ENCODE measurements around the gene MAPRE2.
"Not testable (repeated sequence)": the region's sequence is repeated elsewhere in the genome, so short reads cannot be mapped to it uniquely, and the experiment has no call there.

The MAPRE2 gene

DNA sequence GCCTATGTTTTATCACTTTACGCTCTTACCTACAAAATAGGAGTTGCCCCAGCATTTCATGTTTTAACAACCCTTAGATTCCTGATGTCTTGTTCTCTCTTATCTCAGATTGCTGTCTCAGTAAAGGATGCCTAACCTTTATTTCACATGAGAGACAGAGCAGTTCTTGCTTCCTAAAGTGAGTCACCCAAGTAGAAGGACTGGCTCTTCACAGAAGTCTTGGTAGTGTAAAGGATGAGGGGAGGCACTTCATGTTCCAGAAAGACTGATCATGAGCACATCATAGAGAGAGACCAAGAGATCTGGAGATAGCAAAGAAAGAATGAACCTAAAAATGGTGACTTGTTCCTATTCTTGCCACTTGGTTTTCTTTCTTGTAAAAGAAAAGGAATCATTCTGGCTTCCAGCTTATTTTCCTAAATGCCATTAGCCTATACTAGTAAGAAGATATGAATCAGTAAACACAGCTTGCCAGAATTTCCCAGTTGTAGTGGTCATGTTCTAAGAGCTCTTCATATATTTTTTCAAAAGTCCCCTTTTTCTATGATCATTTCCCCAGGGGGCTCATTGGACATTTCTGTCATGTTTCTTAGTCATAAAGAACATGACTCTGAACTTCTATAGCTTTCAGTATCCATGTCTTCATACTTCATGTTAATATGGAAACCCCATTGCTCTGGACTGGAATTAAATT, 54.9 kb downstream of the MAPRE2 start:
- no peak for DNase-seq

DNA sequence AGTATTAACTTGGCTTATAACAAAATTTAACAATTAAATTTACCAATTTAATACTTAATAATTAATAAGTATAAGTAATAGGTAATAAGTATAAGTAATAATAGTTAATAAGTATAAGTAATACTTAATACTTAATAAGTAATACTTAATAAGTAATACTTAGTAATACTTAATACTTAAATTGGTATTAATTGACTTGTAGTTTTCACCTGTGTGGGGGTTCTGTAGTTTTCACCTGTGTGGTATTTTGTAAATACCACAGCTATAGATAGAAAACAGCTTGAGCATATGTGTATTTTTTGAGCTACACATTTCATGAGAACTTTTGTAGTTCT, 55.4 kb downstream of the MAPRE2 start:
- no peak for DNase-seq

DNA sequence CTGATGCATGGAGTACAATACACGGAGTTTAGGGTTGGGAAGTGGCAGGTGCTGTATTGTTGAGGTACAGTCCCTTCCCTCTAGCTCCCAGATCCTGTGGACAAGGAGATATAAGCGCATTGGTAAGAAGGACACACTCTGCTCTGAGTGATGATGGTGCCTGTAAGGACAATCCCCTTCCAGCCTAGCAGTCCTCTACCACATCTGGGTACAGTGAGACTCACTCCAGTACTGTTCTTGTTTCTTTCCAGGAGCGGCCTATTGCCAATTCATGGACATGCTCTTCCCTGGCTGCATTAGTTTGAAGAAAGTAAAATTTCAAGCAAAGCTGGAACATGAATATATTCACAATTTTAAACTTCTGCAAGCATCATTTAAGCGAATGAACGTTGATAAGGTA, 56.0 kb downstream of the MAPRE2 start:
- no peak for DNase-seq

DNA sequence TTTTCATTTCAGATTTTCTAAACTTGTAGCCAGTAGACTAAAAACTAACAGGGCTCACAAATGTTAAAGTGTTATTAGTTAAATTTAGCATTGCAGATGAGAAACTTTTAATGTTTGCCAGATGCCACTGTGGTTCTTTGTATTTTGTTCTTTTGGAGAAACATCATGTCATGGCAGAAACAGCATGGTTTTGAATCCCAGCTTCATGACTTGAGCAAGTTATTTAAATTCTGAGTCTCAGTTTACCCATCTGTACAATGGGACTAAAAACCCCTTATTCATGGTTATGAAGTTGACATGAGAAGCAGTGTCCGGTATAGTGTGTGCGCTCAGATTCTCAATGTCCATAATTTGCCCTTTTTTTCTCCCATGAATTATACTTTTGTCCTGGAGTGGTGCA, 56.5 kb downstream of the MAPRE2 start:
- DNase-seq = no peak

DNA sequence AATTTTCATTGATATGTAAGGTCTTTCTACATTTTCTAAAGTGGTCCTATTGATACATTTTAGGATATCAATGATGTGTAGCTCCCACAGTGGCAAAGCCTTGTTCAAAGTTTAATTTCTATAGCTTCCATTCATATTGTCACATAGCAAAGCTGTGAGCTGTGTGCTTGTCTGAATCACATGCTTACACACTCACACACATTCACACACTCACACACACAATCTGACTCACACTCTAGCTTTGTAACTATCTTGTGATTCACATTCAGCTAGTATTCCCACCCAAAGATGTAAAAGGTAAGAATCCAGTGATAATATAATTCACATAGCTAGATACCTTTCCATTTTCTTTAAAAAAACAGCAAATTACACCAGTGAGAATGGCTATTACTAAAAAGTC, 58.7 kb downstream of the MAPRE2 start:
- DNase-seq = no peak

DNA sequence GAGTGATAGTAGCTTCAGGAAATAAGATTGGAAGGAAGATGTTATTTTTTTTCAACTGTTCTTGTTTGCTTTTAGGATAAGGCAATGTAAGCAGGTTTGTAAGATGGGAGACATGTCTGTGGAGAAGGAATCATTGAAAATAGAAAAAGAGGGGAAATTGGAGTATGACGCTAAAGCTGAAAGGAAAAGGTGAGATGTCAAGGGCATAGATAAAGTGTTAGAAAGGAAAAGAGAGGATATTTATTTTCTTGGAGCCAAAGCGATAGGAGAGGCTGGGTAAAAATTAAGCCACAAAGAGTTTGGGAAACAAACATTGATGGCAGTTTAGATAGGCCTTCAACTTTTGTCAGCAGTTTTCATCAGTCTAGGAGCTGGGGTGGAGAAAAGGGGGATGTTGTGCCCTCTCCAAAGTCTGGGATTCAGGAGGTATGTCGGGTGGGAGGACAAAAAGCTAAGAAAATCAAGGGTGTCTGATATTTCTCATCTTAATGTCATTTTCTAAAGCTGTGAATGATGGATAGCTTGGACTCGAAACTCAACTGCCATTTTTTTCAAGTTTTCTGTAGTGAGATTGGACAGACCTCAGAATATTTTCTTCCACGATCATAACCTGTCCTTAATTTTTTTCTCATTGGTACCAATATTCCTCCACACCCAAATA, 63.3 kb downstream of the MAPRE2 start:
- DNase-seq = no peak

DNA sequence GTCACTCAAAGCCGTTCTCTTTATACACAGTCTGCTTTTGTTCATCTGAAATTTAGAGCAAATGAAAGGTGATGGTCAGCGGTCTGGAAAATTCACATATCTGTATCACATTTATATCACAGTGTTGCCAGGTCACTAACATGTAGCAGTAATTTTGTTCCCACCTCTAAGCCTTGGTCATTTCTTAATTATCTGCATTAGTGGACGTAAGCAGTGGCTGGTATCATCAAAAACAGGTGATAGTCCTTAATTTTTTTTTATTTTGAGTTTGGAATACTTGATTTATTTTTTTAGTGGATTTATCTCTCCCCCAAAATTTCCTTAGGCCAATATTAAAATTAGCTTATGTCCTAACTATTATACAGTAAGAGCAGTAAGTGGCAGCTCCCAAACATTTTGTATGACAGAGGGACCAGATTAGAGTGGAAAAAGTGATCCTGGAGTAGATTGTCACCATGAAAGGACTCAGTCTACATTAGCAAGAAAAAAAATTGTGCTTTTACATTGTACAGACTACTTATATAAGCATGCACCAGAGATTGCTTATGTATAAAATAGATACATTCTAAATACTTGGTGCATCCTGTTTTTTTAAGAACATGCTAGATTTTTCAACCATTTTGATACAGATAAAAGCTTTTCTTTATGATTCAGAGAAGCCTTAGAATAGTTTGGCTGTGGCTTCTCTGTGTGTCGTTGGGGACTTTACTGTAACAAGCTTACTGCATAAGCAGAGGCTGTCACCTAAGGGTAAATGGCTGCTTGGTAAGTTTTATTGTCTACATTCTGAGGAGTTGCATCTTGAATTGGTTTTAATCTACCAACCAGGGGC, 65.0 kb downstream of the MAPRE2 start:
- no peak for DNase-seq

DNA sequence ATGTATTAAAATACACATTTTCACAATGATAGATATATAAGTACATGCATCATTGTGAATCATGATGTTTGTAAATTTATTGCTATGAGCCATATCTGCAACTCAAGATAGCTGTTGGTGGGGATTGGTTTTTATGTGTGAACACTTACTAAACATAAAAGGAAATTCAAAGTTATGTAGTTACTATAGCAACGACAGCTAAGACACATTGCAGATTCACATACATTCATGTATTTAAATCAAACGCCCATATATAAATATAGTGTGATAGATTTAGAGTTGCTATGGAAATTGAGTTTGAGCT, 65.6 kb downstream of the MAPRE2 start:
- DNase-seq = no peak

DNA sequence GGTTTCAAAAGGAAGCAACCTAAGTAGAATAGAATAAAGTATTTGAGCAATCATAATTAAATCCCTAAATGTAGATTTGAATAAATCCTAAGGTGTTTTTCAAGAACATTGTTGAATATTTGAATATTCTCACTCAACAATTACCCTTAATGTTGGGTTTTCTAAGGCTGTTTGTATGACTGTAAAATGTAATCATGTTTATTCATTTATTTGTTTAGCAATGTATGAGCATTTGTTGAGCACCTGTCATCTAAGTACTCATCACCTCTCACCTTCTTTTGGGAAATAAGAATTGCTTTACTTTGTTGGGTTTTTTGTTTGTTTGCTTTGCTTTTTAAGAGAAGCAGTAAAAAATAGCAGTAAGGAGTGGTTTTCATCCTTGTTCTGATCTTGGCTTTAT, 66.0 kb downstream of the MAPRE2 start:
- DNase-seq = no peak

DNA sequence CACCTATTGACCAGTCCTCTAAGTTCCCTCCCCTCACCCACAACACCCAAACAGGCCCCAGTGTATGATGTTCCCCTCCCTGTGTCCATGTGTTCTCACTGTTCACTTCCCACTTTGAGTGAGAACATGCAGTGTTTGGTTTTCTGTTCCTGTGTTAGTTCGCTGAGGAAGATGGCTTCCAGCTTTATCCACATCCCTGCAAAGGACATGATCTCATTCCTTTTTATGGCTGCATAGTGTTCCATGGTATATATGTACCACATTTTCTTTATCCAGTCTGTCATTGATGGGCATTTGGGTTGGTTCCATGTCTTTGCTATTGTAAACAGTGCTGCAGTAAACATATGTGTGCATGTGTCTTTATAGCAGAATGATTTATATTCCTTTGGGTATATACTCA, 66.9 kb downstream of the MAPRE2 start:
- not testable (repeated sequence) for DNase-seq

DNA sequence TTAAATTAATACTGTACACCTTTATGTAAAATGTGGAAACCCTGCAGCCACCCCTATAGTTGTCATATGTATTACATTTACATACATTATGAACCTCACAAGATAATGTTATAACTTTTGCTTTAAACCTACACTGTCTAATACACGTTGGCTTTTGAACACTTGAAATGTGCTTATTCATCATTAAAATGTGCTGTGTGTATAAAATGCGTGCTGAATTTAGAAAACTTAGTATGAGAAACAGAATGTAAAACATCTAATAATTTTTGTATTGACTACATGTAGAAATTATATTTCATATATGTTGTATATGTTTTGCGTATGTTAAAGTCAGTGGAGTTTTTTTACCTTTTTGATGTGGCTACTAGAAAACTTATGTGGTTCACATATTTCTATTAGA, 68.8 kb downstream of the MAPRE2 start:
- no peak for DNase-seq

DNA sequence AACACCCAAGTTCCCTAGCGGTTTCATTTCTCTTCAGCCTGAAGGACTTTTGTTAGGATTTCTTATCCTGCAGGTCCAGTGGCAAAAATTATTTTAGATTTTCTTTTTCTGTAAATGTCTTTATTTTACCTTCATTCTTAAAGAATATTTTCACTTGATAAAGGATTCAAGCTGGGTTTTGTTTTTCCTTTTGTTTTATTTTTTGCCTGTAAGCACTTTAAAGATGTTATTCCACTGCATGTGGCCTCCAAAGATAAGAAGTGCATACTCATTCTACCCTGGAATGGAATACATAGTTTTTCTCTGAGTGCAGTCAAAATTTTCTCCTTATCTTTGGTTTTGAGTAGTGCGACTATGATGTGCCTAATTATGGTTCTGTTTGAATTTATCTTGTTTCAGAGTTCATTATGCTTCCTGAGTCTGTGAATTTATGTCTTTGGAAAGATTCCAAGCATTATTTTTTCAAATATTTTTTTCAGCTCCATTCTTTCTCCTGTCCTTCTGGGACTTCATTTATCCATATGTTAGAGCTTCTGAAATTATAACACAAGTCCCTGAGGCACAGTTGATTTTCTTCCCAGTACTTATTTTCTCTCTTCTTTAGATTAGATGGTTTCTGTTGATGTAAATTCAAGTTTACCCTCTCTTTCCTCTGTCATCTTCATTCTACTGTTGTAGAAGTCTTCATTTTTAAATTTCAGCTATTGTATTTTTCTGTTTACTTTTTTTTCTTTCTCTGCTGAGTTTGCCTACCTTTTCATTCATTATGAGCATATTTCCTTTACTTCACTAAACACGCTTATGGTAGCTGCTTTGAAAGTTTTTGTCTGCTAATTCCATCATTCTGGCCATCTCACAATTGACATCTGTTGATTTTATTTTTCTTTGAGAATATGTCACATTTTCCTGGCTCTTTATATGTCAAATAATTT, 69.6 kb downstream of the MAPRE2 start:
- DNase-seq = no peak

DNA sequence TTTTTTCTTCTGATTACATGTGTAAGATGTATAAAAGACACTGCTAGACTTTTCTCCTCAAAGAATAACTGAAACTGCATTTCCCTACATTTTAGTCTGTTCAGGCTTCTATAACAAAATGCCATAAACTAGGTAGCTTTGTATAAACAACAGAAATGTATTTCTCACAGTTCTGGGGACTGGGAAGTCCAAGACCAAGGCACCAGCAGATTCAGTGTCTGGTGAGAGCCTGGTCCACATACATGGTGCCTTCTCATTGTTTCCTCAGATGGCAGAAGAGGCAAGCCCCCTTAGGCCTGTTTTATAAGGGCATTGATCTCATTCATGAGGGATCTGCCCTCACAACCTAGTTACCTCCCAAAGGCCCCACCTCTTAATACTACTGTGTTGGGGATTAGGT, 71.5 kb downstream of the MAPRE2 start:
- no peak for DNase-seq

DNA sequence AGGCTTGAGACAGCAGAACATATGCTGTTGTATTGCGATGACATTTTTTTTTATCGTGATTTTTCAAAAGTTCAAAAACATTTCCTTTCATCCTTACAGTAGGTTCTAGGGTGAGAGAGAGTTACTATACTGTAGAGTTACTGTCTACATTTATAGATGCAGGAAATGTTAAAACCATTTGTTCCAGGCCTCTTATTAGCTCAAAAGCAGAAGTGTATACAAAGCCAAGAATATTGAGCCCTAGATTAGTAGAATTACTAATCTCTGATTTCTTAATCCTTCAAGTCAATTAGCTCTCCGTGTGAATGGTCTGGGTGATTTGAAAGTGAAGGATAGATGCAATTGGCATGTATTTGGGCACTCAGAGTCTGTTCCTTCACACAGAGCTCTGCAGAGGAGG, 73.1 kb downstream of the MAPRE2 start:
- no peak for DNase-seq

DNA sequence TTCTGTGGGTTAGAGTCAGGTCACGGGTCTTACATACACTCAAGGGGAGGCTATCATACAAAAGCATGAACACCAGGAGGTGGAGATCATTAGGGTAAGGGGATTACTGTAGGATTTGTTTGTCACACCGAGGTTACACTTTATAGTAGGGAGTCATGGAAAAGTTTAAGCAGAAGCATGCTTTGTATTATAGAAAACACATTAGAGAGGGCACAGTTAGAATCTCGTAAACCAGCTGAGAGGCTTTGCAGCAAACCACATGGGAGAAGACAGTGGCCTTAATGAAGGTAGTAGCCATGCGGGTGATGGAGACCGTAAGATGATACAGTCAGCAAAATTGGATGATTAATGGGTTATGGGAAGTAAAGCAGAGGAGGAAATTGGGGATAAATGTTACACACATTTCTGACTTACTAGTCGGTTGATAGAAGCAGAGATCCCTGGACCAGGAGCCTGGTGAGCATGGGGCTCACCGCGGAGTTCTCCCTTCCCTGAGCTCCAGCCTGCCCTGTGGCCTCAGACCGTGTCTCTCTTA, 75.6 kb downstream of the MAPRE2 start:
- DNase-seq = no peak

DNA sequence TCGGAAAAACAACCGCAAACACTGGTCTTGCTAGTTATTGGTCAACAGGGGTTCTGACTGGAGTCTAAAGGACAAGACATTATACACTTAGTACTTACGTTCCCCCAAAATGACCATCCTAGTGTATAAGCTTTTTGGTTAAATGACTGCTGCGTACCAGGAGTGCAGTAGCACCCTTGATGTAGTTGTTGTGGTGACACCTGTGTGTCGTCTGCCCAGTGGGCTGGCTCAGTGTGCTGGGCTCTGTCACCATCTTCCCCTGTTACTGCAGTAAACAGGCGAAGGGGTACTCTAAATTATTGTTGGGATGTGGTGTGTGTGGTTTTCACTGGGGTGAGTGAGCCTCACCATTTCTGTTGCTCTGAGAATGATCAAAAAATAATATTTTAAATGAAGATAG, 76.2 kb downstream of the MAPRE2 start:
- no peak for DNase-seq

DNA sequence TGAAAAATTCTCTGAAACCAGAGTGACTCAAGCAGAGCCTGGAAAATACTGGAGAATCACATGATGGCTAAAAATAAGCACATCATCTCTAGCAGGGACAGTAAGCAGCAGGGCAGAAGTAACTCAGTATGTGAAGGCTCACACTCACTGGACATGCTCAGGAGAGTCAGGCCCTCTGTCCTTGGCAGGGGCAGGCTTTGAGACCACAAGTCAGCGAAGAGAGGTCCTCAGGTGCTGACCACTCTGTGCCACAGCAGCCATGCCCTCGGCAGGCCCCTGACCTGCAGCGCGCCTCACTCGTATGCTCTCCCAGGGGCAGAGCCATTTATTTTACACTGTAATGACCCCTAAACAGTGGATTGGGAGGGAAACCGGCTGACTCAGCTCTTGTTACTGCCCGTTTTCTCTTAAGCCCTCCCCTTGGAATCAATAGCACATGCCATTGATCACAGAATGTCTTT, 76.8 kb downstream of the MAPRE2 start:
- DNase-seq = no peak

DNA sequence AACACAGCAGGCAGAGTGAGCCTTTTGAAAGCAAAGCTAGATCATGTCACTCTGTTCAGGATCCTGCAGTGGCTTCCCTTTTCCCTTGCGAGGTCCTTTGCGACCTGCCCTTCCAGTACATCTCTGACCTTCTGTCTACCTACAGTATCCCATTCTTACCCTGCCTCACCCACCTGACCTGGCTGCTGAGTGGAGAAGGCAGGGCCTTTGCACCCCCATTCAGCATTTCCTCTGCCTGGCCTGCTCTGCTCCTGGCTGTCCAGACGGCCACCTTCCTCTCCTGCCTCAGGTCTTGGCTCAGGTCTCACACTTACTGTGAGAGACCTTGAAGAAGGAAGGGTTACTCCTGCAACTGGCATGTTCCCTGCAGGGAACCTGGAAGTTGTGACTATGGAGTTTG, 77.4 kb downstream of the MAPRE2 start:
- no peak for DNase-seq

DNA sequence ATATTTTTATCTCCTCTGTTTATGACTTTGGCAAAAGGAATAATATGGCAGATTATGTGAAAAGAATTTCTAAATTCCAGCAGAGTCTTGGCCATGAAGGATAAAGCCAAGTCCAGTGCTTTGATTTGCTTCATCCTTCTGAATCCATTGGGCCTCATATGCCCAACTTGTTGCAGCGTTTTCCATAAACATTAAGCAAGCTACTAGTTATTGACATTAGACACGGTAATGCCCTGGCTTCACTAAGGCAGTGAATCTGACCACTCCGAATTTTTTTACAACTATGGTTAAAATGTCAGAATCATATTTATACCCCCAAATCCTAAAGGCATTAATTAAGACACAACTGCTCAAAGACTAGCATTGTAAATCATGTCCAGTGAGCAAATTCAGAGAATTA, 79.8 kb downstream of the MAPRE2 start:
- no peak for DNase-seq

DNA sequence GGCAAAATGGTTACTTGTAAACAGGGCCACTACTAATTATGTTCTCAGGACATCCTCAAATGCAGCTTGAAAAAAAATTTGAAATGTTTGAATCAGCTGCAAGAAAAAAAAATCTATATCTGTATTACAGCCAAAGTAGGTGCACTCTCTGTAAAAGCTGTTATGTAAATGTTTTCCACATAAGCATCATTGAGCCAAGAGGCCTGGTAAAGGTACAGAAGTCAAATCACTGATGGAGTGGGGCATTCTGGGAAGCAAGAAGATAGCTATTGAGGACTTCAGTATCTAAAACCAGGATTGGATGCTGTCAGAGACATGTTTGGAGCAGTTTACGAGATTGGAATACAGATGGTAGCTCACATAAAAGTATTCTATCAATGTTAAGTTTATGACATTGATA, 80.3 kb downstream of the MAPRE2 start:
- DNase-seq = no peak

DNA sequence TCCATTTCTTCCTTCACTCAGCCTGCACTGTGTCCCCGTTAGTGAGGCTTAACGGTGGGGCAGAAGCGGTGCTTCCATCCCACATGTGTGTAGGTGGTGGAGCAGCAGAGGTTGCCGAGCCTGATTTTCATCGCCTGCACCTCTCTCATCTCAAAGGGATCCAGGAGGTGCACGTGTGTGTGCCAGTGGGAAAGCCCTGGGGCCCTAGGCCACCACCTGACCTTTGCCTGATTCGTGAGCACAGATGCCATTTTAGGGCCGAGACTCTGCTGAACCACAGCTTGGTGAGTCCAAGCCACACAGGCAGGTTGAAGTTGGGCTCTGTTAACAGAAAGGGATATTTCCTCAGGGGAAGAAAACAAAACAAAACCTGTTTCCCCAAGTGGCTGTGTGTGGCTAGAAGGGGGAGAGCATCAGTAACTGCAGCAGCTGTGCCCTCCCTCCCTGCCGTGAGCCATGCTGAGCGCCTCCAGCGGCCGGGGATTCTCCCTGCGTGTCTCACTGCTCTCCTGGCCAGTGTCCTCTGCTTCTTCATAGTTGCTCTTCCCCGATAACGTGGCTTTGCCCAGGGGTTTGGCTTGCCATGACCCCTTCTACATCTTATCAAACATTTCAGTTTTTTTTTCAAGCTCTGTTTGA, 81.5 kb downstream of the MAPRE2 start:
- no peak for DNase-seq

DNA sequence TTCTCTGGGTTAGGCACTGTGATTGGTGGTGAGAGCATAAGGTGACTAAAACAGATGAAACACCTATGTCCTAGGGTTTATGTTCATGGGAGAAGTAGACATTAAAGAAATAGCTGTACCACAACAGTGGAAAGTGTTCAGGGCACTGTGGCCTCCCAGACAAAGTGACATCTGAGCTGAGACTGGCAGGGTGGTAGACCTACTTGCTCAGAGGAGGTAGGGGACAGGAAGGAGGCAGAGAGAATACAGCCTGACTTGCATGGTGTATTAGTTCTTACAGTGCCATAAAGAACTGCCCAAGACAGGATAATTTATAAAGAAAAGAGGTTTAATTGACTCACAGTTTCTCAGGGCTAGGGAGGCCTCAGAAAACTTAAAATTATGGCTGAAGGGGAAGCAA, 82.6 kb downstream of the MAPRE2 start:
- DNase-seq = no peak

DNA sequence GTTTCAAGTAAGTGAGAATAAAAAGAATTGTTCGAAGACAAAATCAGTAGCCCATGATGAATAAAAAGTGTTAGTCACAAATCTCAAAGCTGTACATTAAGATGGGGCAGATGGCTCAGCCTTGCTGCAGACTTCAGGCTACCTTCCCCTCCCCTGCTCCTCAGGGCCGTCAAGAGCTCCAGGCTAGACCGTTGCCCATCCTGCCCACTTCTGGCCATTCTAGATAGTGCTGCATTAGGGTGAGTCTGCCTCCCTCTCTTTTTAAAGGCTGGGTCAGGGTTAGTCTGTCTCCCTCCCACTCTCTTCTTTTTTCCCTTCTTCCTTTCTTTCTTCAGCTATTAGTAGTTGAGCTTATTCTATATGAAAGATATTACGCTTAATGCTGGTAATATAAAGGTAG, 86.0 kb downstream of the MAPRE2 start:
- DNase-seq = no peak

Data from GDM1 (cell line).